VCaP (cell line): ENCODE data around the gene EFCAB6.

Experiments used
- H3K27ac ChIP-seq: fragments of 450-650 bp; 2 replicates; pipeline ENCODE4 v1.5.1; 2017
- CTCF ChIP-seq: fragments of 450-650 bp; conservative IDR thresholded peaks from 2 replicates; pipeline ENCODE4 v1.5.1; 2017; ENCODE audit warnings: mild to moderate bottlenecking, moderate library complexity

EFCAB6 gene

GRCh38 chr22:43501878-43502277 is 310.2 kb downstream of the EFCAB6 start:
- no peak for TF ChIP-seq CTCF
- no peak overlapping the region for H3K27ac ChIP-seq

- no peak overlapping the region for H3K27ac ChIP-seq
- no peak for TF ChIP-seq CTCF
These were observed 311.0 kb downstream of the EFCAB6 start for GRCh38 chr22:43500792-43501785.

- H3K27ac ChIP-seq = no peak overlapping the region
- no peak for TF ChIP-seq CTCF
These were observed 313.2 kb downstream of the EFCAB6 start for GRCh38 chr22:43498856-43499253.

GRCh38 chr22:43497956-43498855 is 313.9 kb downstream of the EFCAB6 start:
- no peak for TF ChIP-seq CTCF
- H3K27ac ChIP-seq = no peak overlapping the region

- no peak for TF ChIP-seq CTCF
- H3K27ac ChIP-seq = no peak overlapping the region
These were observed 318.8 kb downstream of the EFCAB6 start for GRCh38 chr22:43493297-43493696.

GRCh38 chr22:43491737-43492136 is 320.4 kb downstream of the EFCAB6 start:
- TF ChIP-seq CTCF = no peak
- no peak overlapping the region for H3K27ac ChIP-seq

- H3K27ac ChIP-seq = no peak overlapping the region
- TF ChIP-seq CTCF = no peak
These were observed 320.9 kb downstream of the EFCAB6 start for GRCh38 chr22:43491177-43491576.
